IMR-90 (cell line): ENCODE results near the gene QRFP.

Experiments used
- BHLHE40 ChIP-seq: fragments of 150-350 bp; IDR thresholded peaks from 2 replicates; pipeline ENCODE4 v1.6.1; 2016; ENCODE audit warnings: mild to moderate bottlenecking, low read depth, low read length
- CEBPB ChIP-seq: IDR thresholded peaks from 2 replicates; pipeline ENCODE4 v1.6.1; 2012; ENCODE audit warnings: low read depth, low read length, improper control_type of control experiment
- CTCF ChIP-seq: conservative IDR thresholded peaks from 2 replicates; pipeline ENCODE4 v1.5.1; 2012; ENCODE audit warnings: mild to moderate bottlenecking, low read depth, low read length, improper control_type of control experiment
- FOS ChIP-seq: fragments of 150-350 bp; IDR thresholded peaks from 2 replicates; pipeline ENCODE4 v1.6.1; 2016; ENCODE audit warnings: low read depth, low read length
- MAFK ChIP-seq: IDR thresholded peaks from 2 replicates; pipeline ENCODE4 v1.6.1; 2012; ENCODE audit warnings: low read depth, low read length, improper control_type of control experiment
- MAZ ChIP-seq: IDR thresholded peaks from 2 replicates; pipeline ENCODE4 v1.6.1; 2012; ENCODE audit warnings: low read depth, mild to moderate bottlenecking, low read length, improper control_type of control experiment, moderate library complexity, borderline replicate concordance
- NFE2L2 ChIP-seq: fragments of 150-350 bp; IDR thresholded peaks from 2 replicates; pipeline ENCODE4 v1.6.1; 2016; ENCODE audit warnings: low read depth, mild to moderate bottlenecking, low read length
- POLR2A ChIP-seq: IDR thresholded peaks from 2 replicates; pipeline ENCODE4 v1.6.1; 2012; ENCODE audit warnings: mild to moderate bottlenecking, low read depth, low read length
- RAD21 ChIP-seq: IDR thresholded peaks from 2 replicates; pipeline ENCODE4 v1.6.1; 2012; ENCODE audit warnings: low read length, improper control_type of control experiment
- RFX5 ChIP-seq: IDR thresholded peaks from 2 replicates; pipeline ENCODE4 v1.8.0; 2012; ENCODE audit warnings: low read depth, mild to moderate bottlenecking, low read length, moderate library complexity
- SMC3 ChIP-seq: fragments of 150-350 bp; IDR thresholded peaks from 2 replicates; pipeline ENCODE4 v1.6.1; 2016; ENCODE audit warnings: low read depth, mild to moderate bottlenecking, antibody characterized with exemption, low read length, moderate library complexity
- USF2 ChIP-seq: fragments of 150-350 bp; IDR thresholded peaks from 2 replicates; pipeline ENCODE4 v1.6.1; 2017; ENCODE audit warnings: mild to moderate bottlenecking, antibody characterized with exemption, low read length, low read depth

GRCh38 chr9:130895481-130896232, 955 bp downstream of the QRFP start:
- TF ChIP-seq BHLHE40 (no peak), CTCF (no peak), MAFK (no peak), MAZ (no peak), POLR2A (no peak), RAD21 (no peak), SMC3 (no peak), FOS (no peak), USF2 (no peak), CEBPB (no peak), NFE2L2 (no peak), RFX5 (no peak)
